HG03159 (cell line): ENCODE results near the gene ZBTB2.
"Not testable (repeated sequence)": the region's sequence is repeated elsewhere in the genome, so short reads cannot be mapped to it uniquely, and the experiment has no call there.

Source experiments
- ATAC-seq: cut with Tn5 transposase; IDR thresholded peaks from one replicate; pipeline ENCODE4 v1.9.1; 2021; ENCODE audit warnings: mild to moderate bottlenecking, moderate library complexity; ENCODE audit not compliant: unreplicated experiment

ZBTB2 gene

GRCh38 chr6:151338651-151339200, 52.6 kb downstream of the ZBTB2 start:
- ATAC-seq: no peak

- no peak for ATAC-seq
Observed at GRCh38 chr6:151335930-151336329, 55.4 kb downstream of the ZBTB2 start.

- ATAC-seq: no peak
Observed at GRCh38 chr6:151330130-151330696, 61.1 kb downstream of the ZBTB2 start.

GRCh38 chr6:151327101-151327500, 64.3 kb downstream of the ZBTB2 start:
- ATAC-seq: no peak

GRCh38 chr6:151326116-151326825, 65.1 kb downstream of the ZBTB2 start:
- no peak for ATAC-seq

- ATAC-seq: no peak
Observed at GRCh38 chr6:151325075-151326050, 66.0 kb downstream of the ZBTB2 start.

- peak; percentile 5 for ATAC-seq
Observed at GRCh38 chr6:151324488-151324825, 66.9 kb downstream of the ZBTB2 start.

- peak; percentile 75 for ATAC-seq
Observed at GRCh38 chr6:151323791-151324487, 67.4 kb downstream of the ZBTB2 start.

- no peak for ATAC-seq
Observed at GRCh38 chr6:151322570-151322969, 68.8 kb downstream of the ZBTB2 start.

- ATAC-seq: no peak
Observed at GRCh38 chr6:151321438-151321837, 69.9 kb downstream of the ZBTB2 start.

GRCh38 chr6:151320140-151320539, 71.2 kb downstream of the ZBTB2 start:
- no peak for ATAC-seq

GRCh38 chr6:151317995-151318365, 73.4 kb downstream of the ZBTB2 start:
- no peak for ATAC-seq

- ATAC-seq: no peak
Observed at GRCh38 chr6:151317103-151317994, 74.0 kb downstream of the ZBTB2 start.

GRCh38 chr6:151315661-151316060, 75.7 kb downstream of the ZBTB2 start:
- not testable (repeated sequence) for ATAC-seq
